Stimulated activated naive CD8-positive, alpha-beta T cell treated with anti-CD3 and anti-CD28 coated beads, Interleukin-15, Interleukin-2, amounts not matched to agents 100 ng/mL and 50 ng/mL, for 24 hours (primary cell): ENCODE measurements around the gene BRSK2.
"Not testable (repeated sequence)": the region's sequence is repeated elsewhere in the genome, so short reads cannot be mapped to it uniquely, and the experiment has no call there.

Experiments used
- H3K27ac Mint-ChIP-seq: one replicate; pipeline ENCODE4 v1.8.0; 2021; ENCODE audit warnings: mild to moderate bottlenecking, mixed read lengths
- H3K27me3 Mint-ChIP-seq: one replicate; pipeline ENCODE4 v1.8.0; 2021; ENCODE audit warnings: mixed read lengths
- H3K36me3 Mint-ChIP-seq: one replicate; pipeline ENCODE4 v1.8.0; 2021; ENCODE audit warnings: low read depth, mixed read lengths
- H3K4me1 Mint-ChIP-seq: one replicate; pipeline ENCODE4 v1.8.0; 2021; ENCODE audit warnings: low read depth, mixed read lengths
- H3K4me3 Mint-ChIP-seq: one replicate; pipeline ENCODE4 v1.8.0; 2021; ENCODE audit warnings: mild to moderate bottlenecking, mixed read lengths
- H3K9me3 Mint-ChIP-seq: one replicate; pipeline ENCODE4 v1.8.0; 2021; ENCODE audit warnings: mixed read lengths

BRSK2 gene

GRCh38 chr11:1404461-1405185, 14.9 kb downstream of the BRSK2 start:
- Mint-ChIP-seq H3K27ac (no peak overlapping the region), H3K9me3 (no peaks in the 10 kb centered on the region), H3K27me3 (no peaks in the 10 kb centered on the region)

GRCh38 chr11:1405186-1406020, 15.7 kb downstream of the BRSK2 start:
- no peaks in the 10 kb centered on the region for H3K36me3 Mint-ChIP-seq
- no peak overlapping the region for H3K4me3 Mint-ChIP-seq
- no peaks in the 10 kb centered on the region for H3K9me3 Mint-ChIP-seq
- H3K27ac Mint-ChIP-seq: no peak overlapping the region
- H3K4me1 Mint-ChIP-seq: no peaks in the 10 kb centered on the region
- no peaks in the 10 kb centered on the region for H3K27me3 Mint-ChIP-seq

More at GRCh38 chr11:1404461-1405185, 14.9 kb downstream of the BRSK2 start:
- Mint-ChIP-seq H3K4me1 (no peaks in the 10 kb centered on the region), H3K36me3 (no peaks in the 10 kb centered on the region), H3K4me3 (no peak overlapping the region)

- H3K4me1 Mint-ChIP-seq: no peaks in the 10 kb centered on the region
- no peaks in the 10 kb centered on the region for H3K36me3 Mint-ChIP-seq
- no peak overlapping the region for H3K4me3 Mint-ChIP-seq
- no peaks in the 10 kb centered on the region for H3K27me3 Mint-ChIP-seq
- no peaks in the 10 kb centered on the region for H3K9me3 Mint-ChIP-seq
- H3K27ac Mint-ChIP-seq: no peak overlapping the region
Observed at GRCh38 chr11:1406571-1407485, 17.1 kb downstream of the BRSK2 start.

DNA sequence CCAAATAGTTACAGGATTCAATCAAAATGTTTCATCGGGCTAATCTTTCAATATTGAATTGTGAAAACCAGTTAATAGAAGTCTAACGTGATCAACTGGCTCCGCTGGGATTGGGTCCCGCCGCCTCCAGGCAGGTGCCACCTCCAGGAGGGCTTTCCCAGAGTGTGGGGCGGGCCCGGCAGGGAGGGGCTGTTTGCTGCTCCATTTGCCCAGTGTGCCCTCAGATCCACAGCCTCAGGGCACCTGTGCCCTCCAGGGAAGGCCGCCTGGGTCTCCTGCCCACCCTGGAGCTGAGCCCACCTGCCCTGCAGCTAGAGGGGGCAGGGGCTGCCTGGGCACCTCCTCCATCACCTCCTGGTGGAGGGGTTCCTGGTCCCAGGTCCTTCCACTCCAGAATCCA, 17.9 kb downstream of the BRSK2 start:
- no peaks in the 10 kb centered on the region for H3K9me3 Mint-ChIP-seq
- H3K36me3 Mint-ChIP-seq: no peaks in the 10 kb centered on the region
- no peak overlapping the region for H3K4me3 Mint-ChIP-seq
- no peaks in the 10 kb centered on the region for H3K27me3 Mint-ChIP-seq
- H3K27ac Mint-ChIP-seq: no peak overlapping the region
- H3K4me1 Mint-ChIP-seq: no peaks in the 10 kb centered on the region

DNA sequence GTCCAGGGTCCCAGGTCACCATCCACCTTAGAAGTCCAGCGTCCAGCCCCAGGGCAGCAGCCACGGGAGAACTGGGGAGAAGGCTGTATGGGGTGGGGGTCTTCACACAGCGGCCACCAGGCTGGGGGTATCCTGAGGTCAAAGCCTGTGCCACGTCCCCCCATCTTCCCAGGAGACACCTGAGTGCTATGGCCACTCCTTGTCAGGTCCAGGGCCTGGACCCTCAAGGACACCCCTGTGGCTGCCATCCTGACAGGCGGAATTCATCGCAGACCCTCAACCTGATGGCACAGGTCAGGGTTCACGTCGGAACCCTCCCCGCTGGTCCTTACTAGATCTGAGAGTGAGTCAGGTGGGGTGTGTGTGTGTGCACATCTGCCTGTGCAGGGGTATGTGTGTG, 18.6 kb downstream of the BRSK2 start:
- H3K27ac Mint-ChIP-seq: no peak overlapping the region
- no peaks in the 10 kb centered on the region for H3K4me1 Mint-ChIP-seq
- H3K27me3 Mint-ChIP-seq: no peaks in the 10 kb centered on the region
- no peaks in the 10 kb centered on the region for H3K36me3 Mint-ChIP-seq
- no peaks in the 10 kb centered on the region for H3K9me3 Mint-ChIP-seq
- H3K4me3 Mint-ChIP-seq: no peak overlapping the region

DNA sequence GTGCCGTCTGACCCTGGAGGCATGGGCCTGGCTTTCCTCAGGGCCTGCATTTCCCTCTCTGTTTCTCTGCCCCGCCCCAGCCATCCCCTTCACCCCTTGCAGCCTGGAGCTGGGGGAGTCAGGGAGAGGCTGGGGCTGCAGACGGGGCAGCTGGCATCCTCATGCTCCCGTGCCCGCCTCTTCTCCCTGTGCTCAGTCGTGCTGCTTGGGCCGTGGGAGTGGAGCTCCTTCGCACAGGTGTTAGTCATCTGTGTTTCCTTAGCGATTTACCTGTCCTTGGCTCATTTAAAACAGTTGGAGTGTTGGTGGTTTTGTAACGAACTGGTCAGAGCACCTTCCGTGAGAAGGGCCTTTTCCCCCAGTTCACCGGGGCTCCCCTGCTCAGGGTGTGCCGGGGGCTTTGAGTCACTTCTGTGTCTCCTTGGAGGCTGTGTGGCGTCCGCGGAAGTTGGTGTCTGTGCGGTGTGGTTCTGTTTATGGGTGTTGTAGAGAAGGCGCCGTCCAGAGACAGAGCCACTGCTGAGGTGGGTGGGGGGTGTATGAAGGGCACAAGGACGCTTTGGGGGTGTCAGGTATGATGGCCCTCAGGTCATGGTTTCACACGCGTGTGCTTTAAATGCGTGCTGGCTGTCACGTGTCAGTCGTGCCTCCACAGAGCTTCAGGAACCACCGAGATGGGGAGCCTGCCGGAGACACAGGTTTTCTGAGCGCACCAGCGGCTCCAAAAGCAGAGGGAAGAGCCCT, 19.5 kb downstream of the BRSK2 start:
- Mint-ChIP-seq H3K4me3 (no peak overlapping the region), H3K36me3 (no peaks in the 10 kb centered on the region), H3K27ac (no peak overlapping the region)

DNA sequence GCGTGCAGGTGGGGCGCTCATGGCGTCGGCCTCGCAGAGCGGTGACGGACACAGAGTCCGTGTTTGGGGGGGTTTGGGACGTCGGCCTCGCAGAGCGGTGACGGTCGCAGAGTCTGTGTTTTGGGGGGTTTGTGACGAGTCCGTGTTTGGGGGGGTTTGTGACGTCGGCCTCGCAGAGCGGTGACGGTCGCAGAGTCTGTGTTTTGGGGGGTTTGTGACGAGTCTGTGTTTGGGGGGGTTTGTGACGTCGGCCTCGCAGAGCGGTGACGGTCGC, 20.1 kb downstream of the BRSK2 start:
- not testable (repeated sequence) for H3K36me3 Mint-ChIP-seq, H3K27me3 Mint-ChIP-seq, H3K9me3 Mint-ChIP-seq, H3K4me3 Mint-ChIP-seq, H3K27ac Mint-ChIP-seq, H3K4me1 Mint-ChIP-seq

More for the DNA sequence above, 19.5 kb downstream of the BRSK2 start:
- Mint-ChIP-seq H3K4me1 (no peaks in the 10 kb centered on the region), H3K9me3 (no peaks in the 10 kb centered on the region), H3K27me3 (no peaks in the 10 kb centered on the region)

DNA sequence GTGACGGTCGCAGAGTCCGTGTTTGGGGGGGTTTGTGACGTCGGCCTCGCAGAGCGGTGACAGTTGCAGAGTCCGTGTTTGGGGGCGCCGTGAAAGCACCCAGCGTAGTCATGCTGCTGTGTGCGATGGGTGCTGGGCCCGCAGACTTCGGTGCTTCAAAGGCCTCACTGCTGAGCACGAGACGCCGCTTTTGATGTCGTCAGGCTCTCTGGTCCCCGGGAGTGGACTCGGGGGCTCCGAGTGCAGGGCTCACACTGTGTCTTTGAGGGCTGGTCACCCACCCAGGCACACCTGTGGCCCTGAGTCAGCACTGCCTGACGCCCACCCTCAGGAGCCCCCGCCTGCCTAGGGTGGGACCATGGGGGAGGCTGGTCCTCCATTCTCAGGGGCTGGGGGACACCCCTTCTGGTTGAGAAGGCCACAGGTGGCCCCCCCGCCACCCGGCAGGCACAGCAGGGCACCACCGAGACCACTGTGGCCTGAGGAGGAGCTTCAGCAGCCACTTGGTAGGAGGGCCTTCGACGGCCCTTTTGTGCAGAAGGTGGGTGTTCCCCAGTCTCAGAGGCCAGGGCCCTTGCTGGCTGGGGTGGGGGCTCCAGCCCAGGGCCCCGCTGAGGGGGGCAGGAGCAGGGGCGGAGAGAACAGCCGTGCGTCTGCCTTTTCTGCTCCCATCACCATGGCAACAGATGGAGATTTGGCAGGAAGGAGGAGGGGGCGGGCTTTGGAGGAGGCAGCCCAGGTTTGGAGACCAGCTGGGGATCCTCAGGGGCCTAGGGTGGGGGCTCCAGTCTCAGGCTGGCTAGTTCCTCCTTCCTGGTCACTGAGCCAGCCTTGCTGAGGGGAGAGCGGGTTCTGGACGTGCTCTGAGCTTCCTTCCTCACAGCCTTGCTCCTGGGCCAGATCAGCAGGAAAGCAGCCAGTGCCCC, 20.9 kb downstream of the BRSK2 start:
- no peak overlapping the region for H3K27ac Mint-ChIP-seq
- H3K9me3 Mint-ChIP-seq: no peaks in the 10 kb centered on the region
- H3K27me3 Mint-ChIP-seq: no peaks in the 10 kb centered on the region
- no peak overlapping the region for H3K4me3 Mint-ChIP-seq
- H3K36me3 Mint-ChIP-seq: no peaks in the 10 kb centered on the region
- no peaks in the 10 kb centered on the region for H3K4me1 Mint-ChIP-seq

- Mint-ChIP-seq H3K4me1 (no peaks in the 10 kb centered on the region), H3K27ac (no peak overlapping the region), H3K36me3 (no peaks in the 10 kb centered on the region), H3K4me3 (no peak overlapping the region), H3K9me3 (no peaks in the 10 kb centered on the region), H3K27me3 (no peaks in the 10 kb centered on the region)
Observed at GRCh38 chr11:1411301-1411700, 21.6 kb downstream of the BRSK2 start.

- not testable (repeated sequence) for H3K4me3 Mint-ChIP-seq, H3K27me3 Mint-ChIP-seq, H3K9me3 Mint-ChIP-seq, H3K27ac Mint-ChIP-seq, H3K4me1 Mint-ChIP-seq, H3K36me3 Mint-ChIP-seq
Observed at GRCh38 chr11:1411739-1412138, 22.0 kb downstream of the BRSK2 start.

- peaks cover 4% of the 10 kb centered on the region for H3K9me3 Mint-ChIP-seq
- no peaks in the 10 kb centered on the region for H3K36me3 Mint-ChIP-seq
- no peaks in the 10 kb centered on the region for H3K4me1 Mint-ChIP-seq
- H3K27me3 Mint-ChIP-seq: no peaks in the 10 kb centered on the region
- no peak overlapping the region for H3K4me3 Mint-ChIP-seq
- H3K27ac Mint-ChIP-seq: no peak overlapping the region
Observed at GRCh38 chr11:1412377-1413095, 22.8 kb downstream of the BRSK2 start.

- H3K4me1 Mint-ChIP-seq: no peaks in the 10 kb centered on the region
- H3K36me3 Mint-ChIP-seq: peaks cover 3% of the 10 kb centered on the region
- H3K9me3 Mint-ChIP-seq: peaks cover 4% of the 10 kb centered on the region
- H3K27ac Mint-ChIP-seq: no peak overlapping the region
- no peak overlapping the region for H3K4me3 Mint-ChIP-seq
- no peaks in the 10 kb centered on the region for H3K27me3 Mint-ChIP-seq
Observed at GRCh38 chr11:1414650-1415049, 24.9 kb downstream of the BRSK2 start.

GRCh38 chr11:1415631-1416030, 25.9 kb downstream of the BRSK2 start:
- H3K9me3 Mint-ChIP-seq: peaks cover 4% of the 10 kb centered on the region

More at GRCh38 chr11:1415631-1416030, 25.9 kb downstream of the BRSK2 start:
- peaks cover 3% of the 10 kb centered on the region for H3K36me3 Mint-ChIP-seq
- no peak overlapping the region for H3K4me3 Mint-ChIP-seq
- no peaks in the 10 kb centered on the region for H3K27me3 Mint-ChIP-seq
- H3K4me1 Mint-ChIP-seq: no peaks in the 10 kb centered on the region
- H3K27ac Mint-ChIP-seq: no peak overlapping the region
